ENCODE data around the gene RTP5. TPM values are rescaled to one million over a fixed set of nuclear protein-coding genes. Genes with fewer than 3 reads are reported as not detected.
A peak's percentile ranks its signal among the peaks of the same experiment; 100 is the strongest.
"Not testable (repeated sequence)": the region's sequence is repeated elsewhere in the genome, so short reads cannot be mapped to it uniquely, and the experiment has no call there.

The RTP5 gene
- total and polyA plus RNA-seq, 8 donors = 0.10 to 0.43 TPM; not detected in 6

GRCh38 chr2:241904011-241904718, 34.6 kb downstream of the RTP5 start:
- peak in 1 of 2 donors; percentile 20 for DNase-seq
- WGBS, 5 donors = 87 to 94% (median 90%) methylated on average over 16 to 19 of the region's 19 CpGs
- peaks cover 0 to 35% (median 6%) of the 10 kb centered on the region in 4 donors for H3K4me1 ChIP-seq
- intact Hi-C loops (cut with DNase I; ENCODE audit: low total_unique reads) = no loop called here
- H3K27ac ChIP-seq = no peak overlapping the region
- H3K36me3 ChIP-seq = no peaks in the 10 kb centered on the region
- TF ChIP-seq POLR2AphosphoS5 (IDR thresholded peaks at IDR 0.05) (no peak), POLR2A (IDR thresholded peaks at IDR 0.05) (no peak), EP300 (IDR thresholded peaks at IDR 0.05) (no peak)
- TF ChIP-seq, protein P1, sequence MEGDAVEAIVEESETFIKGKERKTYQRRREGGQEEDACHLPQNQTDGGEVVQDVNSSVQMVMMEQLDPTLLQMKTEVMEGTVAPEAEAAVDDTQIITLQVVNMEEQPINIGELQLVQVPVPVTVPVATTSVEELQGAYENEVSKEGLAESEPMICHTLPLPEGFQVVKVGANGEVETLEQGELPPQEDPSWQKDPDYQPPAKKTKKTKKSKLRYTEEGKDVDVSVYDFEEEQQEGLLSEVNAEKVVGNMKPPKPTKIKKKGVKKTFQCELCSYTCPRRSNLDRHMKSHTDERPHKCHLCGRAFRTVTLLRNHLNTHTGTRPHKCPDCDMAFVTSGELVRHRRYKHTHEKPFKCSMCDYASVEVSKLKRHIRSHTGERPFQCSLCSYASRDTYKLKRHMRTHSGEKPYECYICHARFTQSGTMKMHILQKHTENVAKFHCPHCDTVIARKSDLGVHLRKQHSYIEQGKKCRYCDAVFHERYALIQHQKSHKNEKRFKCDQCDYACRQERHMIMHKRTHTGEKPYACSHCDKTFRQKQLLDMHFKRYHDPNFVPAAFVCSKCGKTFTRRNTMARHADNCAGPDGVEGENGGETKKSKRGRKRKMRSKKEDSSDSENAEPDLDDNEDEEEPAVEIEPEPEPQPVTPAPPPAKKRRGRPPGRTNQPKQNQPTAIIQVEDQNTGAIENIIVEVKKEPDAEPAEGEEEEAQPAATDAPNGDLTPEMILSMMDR (IDR thresholded peaks at IDR 0.05) = no peak
- no peaks in the 10 kb centered on the region for H3K9me3 ChIP-seq
- H3K27me3 ChIP-seq = peaks cover 0 to 11% (median 0%) of the 10 kb centered on the region in 3 donors
- no peak overlapping the region for H3K4me3 ChIP-seq

- Histone ChIP-seq H3K27me3 (peaks cover 0 to 11% (median 0%) of the 10 kb centered on the region in 3 donors), H3K36me3 (no peaks in the 10 kb centered on the region), H3K27ac (no peak overlapping the region), H3K9me3 (no peaks in the 10 kb centered on the region), H3K4me3 (no peak overlapping the region), H3K4me1 (peaks cover 0 to 26% (median 6%) of the 10 kb centered on the region in 4 donors)
- intact Hi-C loops (cut with DNase I; ENCODE audit: low total_unique reads) = no loop called here
- TF ChIP-seq EP300 (IDR thresholded peaks at IDR 0.05) (no peak), POLR2AphosphoS5 (IDR thresholded peaks at IDR 0.05) (no peak), POLR2A (IDR thresholded peaks at IDR 0.05) (no peak)
- TF ChIP-seq, protein P1 (IDR thresholded peaks at IDR 0.05) = no peak
- 88 to 92% (median 91%) methylated on average over 22 to 29 of the region's 29 CpGs for WGBS, 5 donors
- peak in 1 of 2 donors; percentile 23 for DNase-seq
Observed at GRCh38 chr2:241904791-241905710, 35.5 kb downstream of the RTP5 start.

- H3K27ac ChIP-seq = no peak overlapping the region
Observed at GRCh38 chr2:241905716-241906377, 36.3 kb downstream of the RTP5 start.

DNA sequence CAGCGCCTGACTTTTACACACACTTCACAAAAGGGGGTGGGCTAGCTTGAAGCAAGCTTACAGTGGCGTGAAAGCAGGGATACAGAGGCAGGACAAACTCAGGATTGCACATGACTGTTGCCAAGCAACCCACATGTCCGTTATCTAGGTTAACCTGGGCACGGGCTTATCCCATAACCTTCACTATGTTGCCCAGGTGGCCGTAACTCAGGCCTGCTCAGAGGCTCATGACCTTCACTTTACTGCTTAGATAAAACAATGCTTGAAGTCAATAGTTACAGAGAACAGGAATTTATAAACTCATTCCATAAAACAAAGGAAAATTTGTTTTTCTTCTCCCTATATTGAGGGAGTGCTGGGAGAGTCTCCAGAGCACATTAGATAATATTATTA, 36.8 kb downstream of the RTP5 start:
- H3K4me1 ChIP-seq = peaks cover 0 to 13% (median 5%) of the 10 kb centered on the region in 4 donors
- H3K36me3 ChIP-seq; H3K27me3 ChIP-seq; H3K4me3 ChIP-seq; intact Hi-C loops (cut with DNase I; ENCODE audit: low total_unique reads); H3K27ac ChIP-seq; H3K9me3 ChIP-seq: not testable (repeated sequence)
- WGBS, 5 donors = 60 to 73% (median 69%) methylated on average over 5 of the region's 5 CpGs
- peak in 1 of 2 donors; percentile 24 for DNase-seq

More at GRCh38 chr2:241905716-241906377, 36.3 kb downstream of the RTP5 start:
- no peaks in the 10 kb centered on the region for H3K36me3 ChIP-seq
- TF ChIP-seq POLR2A (IDR thresholded peaks at IDR 0.05) = no peak
- TF ChIP-seq POLR2AphosphoS5 (IDR thresholded peaks at IDR 0.05) = no peak
- TF ChIP-seq, protein P1 (IDR thresholded peaks at IDR 0.05) = no peak
- no peak for TF ChIP-seq EP300 (IDR thresholded peaks at IDR 0.05)
- intact Hi-C loops (cut with DNase I; ENCODE audit: low total_unique reads) = no loop called here
- 83 to 91% (median 88%) methylated on average over 12 to 14 of the region's 14 CpGs for WGBS, 5 donors
- H3K27me3 ChIP-seq = peaks cover 0 to 11% (median 0%) of the 10 kb centered on the region in 3 donors
- peaks cover 0 to 18% (median 6%) of the 10 kb centered on the region in 4 donors for H3K4me1 ChIP-seq
- no peaks in the 10 kb centered on the region for H3K9me3 ChIP-seq
- no peak overlapping the region for H3K4me3 ChIP-seq
- DNase-seq = peak in 1 of 2 donors; percentile 20
